IPS-18a (cell line): ENCODE measurements around the gene ZNF76.

Experiments used
- H3K27ac ChIP-seq: one replicate; pipeline ENCODE4 v1.5.1; 2013; ENCODE audit warnings: low read length
- H3K27me3 ChIP-seq: one replicate; pipeline ENCODE4 v1.6.1; 2013; ENCODE audit warnings: mild to moderate bottlenecking, low read length; ENCODE audit not compliant: control insufficient read depth, insufficient read depth
- H3K36me3 ChIP-seq: one replicate; pipeline ENCODE4 v1.6.1; 2013; ENCODE audit warnings: low read depth, low read length; ENCODE audit not compliant: control insufficient read depth
- H3K4me1 ChIP-seq: one replicate; pipeline ENCODE4 v1.6.1; 2013; ENCODE audit warnings: low read depth, low read length; ENCODE audit not compliant: control insufficient read depth
- H3K4me3 ChIP-seq: one replicate; pipeline ENCODE4 v1.5.1; 2013; ENCODE audit warnings: low read length
- H3K9ac ChIP-seq: one replicate; pipeline ENCODE4 v1.6.1; 2013; ENCODE audit warnings: mild to moderate bottlenecking, low read length, moderate library complexity
- H3K9me3 ChIP-seq: one replicate; pipeline ENCODE4 v1.6.1; 2013; ENCODE audit warnings: low read depth, low read length; ENCODE audit not compliant: control insufficient read depth

Gene ZNF76

DNA sequence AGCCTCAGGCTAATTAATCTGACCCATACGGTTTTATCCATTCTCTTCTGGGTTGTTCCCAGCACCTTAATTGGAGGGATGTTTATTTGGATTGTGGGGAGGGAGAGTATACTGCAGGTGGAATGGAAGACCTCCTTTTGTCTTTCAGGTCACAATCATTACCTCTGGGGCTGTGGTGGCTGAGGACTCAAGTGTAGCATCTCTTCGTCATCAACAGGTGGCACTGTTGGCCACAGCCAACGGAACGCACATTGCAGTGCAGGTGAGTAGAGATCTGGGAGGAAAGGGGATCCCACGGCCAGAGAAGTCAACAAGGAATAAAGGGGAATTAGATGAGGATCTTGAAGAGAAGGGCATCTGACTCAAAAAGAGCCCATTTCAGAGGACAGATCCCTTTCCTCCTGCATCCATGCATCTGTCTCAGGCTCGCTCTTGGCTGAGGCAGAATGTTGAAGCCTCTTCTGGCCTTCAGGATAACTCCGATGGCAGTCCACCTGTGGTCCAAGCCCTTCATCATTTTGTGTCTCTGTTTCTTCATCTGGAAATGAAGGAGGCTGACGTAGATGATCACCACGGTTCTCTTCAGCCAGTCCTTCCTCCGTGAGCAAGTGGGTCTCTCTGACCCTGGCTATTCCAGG lies 34.9 kb downstream of the ZNF76 start:
- H3K4me3 ChIP-seq = no peak overlapping the region
- H3K36me3 ChIP-seq = peaks cover 19% of the 10 kb centered on the region

GRCh38 chr6:35295036-35295435 lies 35.5 kb downstream of the ZNF76 start:
- no peaks in the 10 kb centered on the region for H3K27me3 ChIP-seq
- peaks cover 19% of the 10 kb centered on the region for H3K36me3 ChIP-seq
- H3K4me1 ChIP-seq = peaks cover 12% of the 10 kb centered on the region
- H3K9ac ChIP-seq = no peak overlapping the region
- H3K4me3 ChIP-seq = no peak overlapping the region
- H3K9me3 ChIP-seq = no peaks in the 10 kb centered on the region
- no peak overlapping the region for H3K27ac ChIP-seq

More for the DNA sequence above, 34.9 kb downstream of the ZNF76 start:
- H3K27me3 ChIP-seq = no peaks in the 10 kb centered on the region
- no peaks in the 10 kb centered on the region for H3K9me3 ChIP-seq
- H3K4me1 ChIP-seq = peaks cover 10% of the 10 kb centered on the region
- no peak overlapping the region for H3K27ac ChIP-seq
- no peak overlapping the region for H3K9ac ChIP-seq

GRCh38 chr6:35295521-35296315 lies 36.2 kb downstream of the ZNF76 start:
- Histone ChIP-seq H3K27ac (no peak overlapping the region), H3K4me1 (peaks cover 12% of the 10 kb centered on the region), H3K36me3 (peaks cover 15% of the 10 kb centered on the region), H3K4me3 (no peak overlapping the region), H3K27me3 (no peaks in the 10 kb centered on the region), H3K9ac (no peak overlapping the region), H3K9me3 (no peaks in the 10 kb centered on the region)

DNA sequence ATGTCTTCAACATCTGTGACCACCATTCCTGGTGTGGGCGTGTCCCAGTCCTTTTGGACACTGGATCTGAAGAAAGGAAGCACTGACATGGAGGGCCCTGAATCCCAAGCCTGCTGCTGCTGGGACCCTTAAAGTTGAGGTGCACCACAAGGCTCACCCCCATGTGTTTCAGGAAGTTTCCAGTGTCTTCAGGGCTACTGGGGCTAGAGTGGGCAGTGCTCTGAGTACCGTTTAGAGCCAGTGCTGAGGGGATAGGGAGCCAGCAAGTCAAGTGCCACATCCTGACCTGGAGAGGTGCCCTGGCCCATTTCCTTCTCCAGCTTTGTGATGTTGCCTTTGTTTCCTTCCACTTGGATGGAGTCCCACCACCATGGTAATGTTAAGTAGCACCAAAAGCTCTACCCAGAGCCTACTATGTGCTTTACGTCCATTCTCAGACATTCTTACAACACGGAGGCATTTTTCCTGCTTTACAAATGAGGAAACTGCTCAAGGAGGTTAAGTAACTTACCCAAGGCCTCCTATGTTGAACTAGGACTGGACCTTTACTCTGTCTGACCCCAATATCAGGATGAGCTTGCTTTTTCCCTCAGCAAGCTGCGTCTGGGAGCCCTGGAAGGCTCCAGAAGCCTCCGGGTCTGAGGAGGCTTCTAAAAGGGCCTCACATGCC lies 37.5 kb downstream of the ZNF76 start:
- H3K27me3 ChIP-seq = no peaks in the 10 kb centered on the region
- peaks cover 12% of the 10 kb centered on the region for H3K4me1 ChIP-seq
- H3K4me3 ChIP-seq = no peak overlapping the region
- H3K27ac ChIP-seq = no peak overlapping the region
- no peaks in the 10 kb centered on the region for H3K9me3 ChIP-seq
- H3K36me3 ChIP-seq = peaks cover 6% of the 10 kb centered on the region
- H3K9ac ChIP-seq = no peak overlapping the region

- Histone ChIP-seq H3K36me3 (peaks cover 6% of the 10 kb centered on the region), H3K9me3 (no peaks in the 10 kb centered on the region), H3K9ac (no peak within 1 kb of the TSS), H3K27ac (no peak within 1 kb of the TSS), H3K27me3 (no peaks in the 10 kb centered on the region), H3K4me1 (peaks cover 17% of the 10 kb centered on the region), H3K4me3 (peak within 1 kb of the TSS; percentile 8)
Measured at GRCh38 chr6:35297601-35298481, 38.3 kb downstream of the ZNF76 start, which contains the start of gene DEF6. Gene DEF6, plus strand, starts transcription at chr6:35297818. Its CDS starts 39 bp downstream, at chr6:35297857.

GRCh38 chr6:35298625-35299140 lies 39.1 kb downstream of the ZNF76 start:
- peaks cover 22% of the 10 kb centered on the region for H3K4me1 ChIP-seq
- H3K27ac ChIP-seq = no peak overlapping the region
- H3K4me3 ChIP-seq = no peak overlapping the region
- H3K36me3 ChIP-seq = peaks cover 6% of the 10 kb centered on the region
- no peak overlapping the region for H3K9ac ChIP-seq
- H3K9me3 ChIP-seq = no peaks in the 10 kb centered on the region
- H3K27me3 ChIP-seq = no peaks in the 10 kb centered on the region

DNA sequence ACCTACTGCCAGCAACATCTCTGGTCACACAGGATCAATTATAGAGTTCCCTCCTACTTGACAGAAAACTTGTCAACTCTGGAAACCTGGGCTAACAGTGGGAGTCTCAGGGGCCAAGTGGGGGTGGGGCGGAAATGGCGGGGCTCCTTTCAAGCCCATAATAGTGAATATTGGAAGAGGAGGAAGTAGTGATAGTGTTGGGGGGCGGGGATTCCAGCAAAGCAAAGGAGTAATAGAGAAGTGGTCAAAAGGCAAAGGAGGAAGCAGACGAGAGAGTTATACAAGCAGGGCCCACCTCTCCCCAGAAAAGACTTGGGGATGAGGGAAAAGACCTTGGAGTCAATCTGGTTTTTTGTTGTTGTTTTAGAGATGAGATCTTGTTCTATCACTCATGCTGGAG lies 40.1 kb downstream of the ZNF76 start:
- Histone ChIP-seq H3K4me3 (no peak overlapping the region), H3K9ac (no peak overlapping the region), H3K9me3 (no peaks in the 10 kb centered on the region), H3K36me3 (peaks cover 5% of the 10 kb centered on the region), H3K4me1 (peaks cover 22% of the 10 kb centered on the region), H3K27me3 (no peaks in the 10 kb centered on the region), H3K27ac (no peak overlapping the region)

DNA sequence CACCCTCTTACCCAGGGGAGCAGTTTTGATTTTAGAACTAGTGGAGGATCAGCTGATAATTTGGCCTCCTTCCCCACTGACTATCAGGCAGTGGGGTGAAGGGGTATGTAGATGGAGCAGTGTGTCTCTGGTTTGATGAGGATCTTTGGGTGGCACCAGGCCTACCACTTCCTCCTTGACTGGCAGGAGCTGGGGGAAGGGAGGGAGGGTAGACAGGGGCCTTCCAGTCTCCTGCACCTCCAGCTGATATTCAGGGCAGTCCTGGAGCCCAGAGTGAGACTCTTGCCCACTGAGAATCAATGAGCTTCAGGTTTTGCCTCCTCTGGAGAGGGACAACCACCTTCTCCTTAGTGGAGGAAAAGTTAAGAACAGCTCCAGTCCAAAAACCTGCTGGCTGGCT lies 41.3 kb downstream of the ZNF76 start:
- no peaks in the 10 kb centered on the region for H3K36me3 ChIP-seq
- peaks cover 22% of the 10 kb centered on the region for H3K4me1 ChIP-seq
- H3K9ac ChIP-seq = no peak overlapping the region
- H3K27me3 ChIP-seq = no peaks in the 10 kb centered on the region
- no peak overlapping the region for H3K27ac ChIP-seq
- no peak overlapping the region for H3K4me3 ChIP-seq
- no peaks in the 10 kb centered on the region for H3K9me3 ChIP-seq

- H3K27me3 ChIP-seq = no peaks in the 10 kb centered on the region
- H3K9ac ChIP-seq = no peak overlapping the region
- no peaks in the 10 kb centered on the region for H3K9me3 ChIP-seq
- H3K36me3 ChIP-seq = no peaks in the 10 kb centered on the region
- H3K4me3 ChIP-seq = no peak overlapping the region
- H3K4me1 ChIP-seq = peaks cover 18% of the 10 kb centered on the region
- H3K27ac ChIP-seq = no peak overlapping the region
Measured at GRCh38 chr6:35302604-35303241, 43.2 kb downstream of the ZNF76 start.

- Histone ChIP-seq H3K9ac (no peak overlapping the region), H3K36me3 (no peaks in the 10 kb centered on the region), H3K27me3 (no peaks in the 10 kb centered on the region), H3K9me3 (no peaks in the 10 kb centered on the region), H3K4me3 (no peak overlapping the region), H3K27ac (no peak overlapping the region), H3K4me1 (peaks cover 13% of the 10 kb centered on the region)
Measured at GRCh38 chr6:35304299-35304698, 44.8 kb downstream of the ZNF76 start.
